Osteocyte (in vitro differentiated cells): Measurements from ENCODE around the gene ATF7. TPM values are rescaled to one million over a fixed set of nuclear protein-coding genes. Genes with fewer than 3 reads are reported as not detected.

Source experiments
- DNase-seq: peaks from one replicate; pipeline ENCODE4 v3.0.0; 2021; ENCODE audit warnings: mixed read lengths; ENCODE audit not compliant: unreplicated experiment; ENCODE audit errors: extremely low spot score
- H3K27ac Mint-ChIP-seq: one replicate; pipeline ENCODE4 v1.8.0; 2021; ENCODE audit warnings: mild to moderate bottlenecking, mixed read lengths; ENCODE audit not compliant: unreplicated experiment
- H3K27me3 Mint-ChIP-seq: one replicate; pipeline ENCODE4 v1.8.0; 2021; ENCODE audit warnings: mixed read lengths; ENCODE audit not compliant: unreplicated experiment
- H3K36me3 Mint-ChIP-seq: one replicate; pipeline ENCODE4 v1.8.0; 2021; ENCODE audit warnings: mixed read lengths; ENCODE audit not compliant: unreplicated experiment
- H3K4me1 Mint-ChIP-seq: one replicate; pipeline ENCODE4 v1.8.0; 2021; ENCODE audit warnings: mixed read lengths; ENCODE audit not compliant: unreplicated experiment
- H3K4me3 Mint-ChIP-seq: one replicate; pipeline ENCODE4 v1.8.0; 2021; ENCODE audit warnings: mild to moderate bottlenecking, moderate library complexity, mixed read lengths; ENCODE audit not compliant: unreplicated experiment
- H3K9me3 Mint-ChIP-seq: one replicate; pipeline ENCODE4 v1.8.0; 2021; ENCODE audit warnings: mixed read lengths; ENCODE audit not compliant: unreplicated experiment
- total RNA-seq: library from RNA; stranded (reverse); gene quantifications from 2 replicates; pipeline ENCODE4 v1.2.1, GENCODE V29; 2021
- TF ChIP-seq, protein P1 (sequence below): fragments of 200-600 bp; sonication (generic); IDR thresholded peaks from 2 replicates; pipeline ENCODE4 v1.5.0; 2021; ENCODE audit warnings: antibody characterized with exemption, mild to moderate bottlenecking, moderate library complexity

ATF7 gene
- total RNA-seq, 1 donor from 2014 or later = 50.0 TPM

DNA sequence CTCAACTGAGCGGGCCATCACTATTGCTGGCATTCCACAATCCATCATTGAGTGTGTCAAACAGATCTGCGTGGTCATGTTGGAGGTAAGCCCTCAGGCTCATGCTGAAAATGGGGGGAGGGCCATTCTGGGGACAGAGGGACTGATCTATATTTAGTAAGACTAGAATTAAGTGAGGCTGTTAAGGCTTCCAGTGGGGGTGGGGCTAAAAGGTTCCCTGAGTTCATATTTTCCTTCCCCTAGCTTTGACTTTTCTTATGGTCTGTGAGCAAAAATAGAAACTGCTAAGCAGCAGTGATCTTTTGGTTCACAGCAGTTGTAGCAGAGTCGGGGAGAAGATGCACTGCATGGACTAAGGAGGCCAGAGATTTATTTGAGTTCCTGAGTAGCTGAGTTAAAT, 165.1 kb downstream of the ATF7 start:
- H3K9me3 Mint-ChIP-seq = no peaks in the 10 kb centered on the region
- H3K27me3 Mint-ChIP-seq = no peaks in the 10 kb centered on the region
- H3K36me3 Mint-ChIP-seq = peaks cover 70% of the 10 kb centered on the region
- no peak overlapping the region for H3K27ac Mint-ChIP-seq
- TF ChIP-seq, protein P1, sequence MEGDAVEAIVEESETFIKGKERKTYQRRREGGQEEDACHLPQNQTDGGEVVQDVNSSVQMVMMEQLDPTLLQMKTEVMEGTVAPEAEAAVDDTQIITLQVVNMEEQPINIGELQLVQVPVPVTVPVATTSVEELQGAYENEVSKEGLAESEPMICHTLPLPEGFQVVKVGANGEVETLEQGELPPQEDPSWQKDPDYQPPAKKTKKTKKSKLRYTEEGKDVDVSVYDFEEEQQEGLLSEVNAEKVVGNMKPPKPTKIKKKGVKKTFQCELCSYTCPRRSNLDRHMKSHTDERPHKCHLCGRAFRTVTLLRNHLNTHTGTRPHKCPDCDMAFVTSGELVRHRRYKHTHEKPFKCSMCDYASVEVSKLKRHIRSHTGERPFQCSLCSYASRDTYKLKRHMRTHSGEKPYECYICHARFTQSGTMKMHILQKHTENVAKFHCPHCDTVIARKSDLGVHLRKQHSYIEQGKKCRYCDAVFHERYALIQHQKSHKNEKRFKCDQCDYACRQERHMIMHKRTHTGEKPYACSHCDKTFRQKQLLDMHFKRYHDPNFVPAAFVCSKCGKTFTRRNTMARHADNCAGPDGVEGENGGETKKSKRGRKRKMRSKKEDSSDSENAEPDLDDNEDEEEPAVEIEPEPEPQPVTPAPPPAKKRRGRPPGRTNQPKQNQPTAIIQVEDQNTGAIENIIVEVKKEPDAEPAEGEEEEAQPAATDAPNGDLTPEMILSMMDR = no peak
- DNase-seq = no peak
- peaks cover 8% of the 10 kb centered on the region for H3K4me1 Mint-ChIP-seq
- H3K4me3 Mint-ChIP-seq = no peak overlapping the region

DNA sequence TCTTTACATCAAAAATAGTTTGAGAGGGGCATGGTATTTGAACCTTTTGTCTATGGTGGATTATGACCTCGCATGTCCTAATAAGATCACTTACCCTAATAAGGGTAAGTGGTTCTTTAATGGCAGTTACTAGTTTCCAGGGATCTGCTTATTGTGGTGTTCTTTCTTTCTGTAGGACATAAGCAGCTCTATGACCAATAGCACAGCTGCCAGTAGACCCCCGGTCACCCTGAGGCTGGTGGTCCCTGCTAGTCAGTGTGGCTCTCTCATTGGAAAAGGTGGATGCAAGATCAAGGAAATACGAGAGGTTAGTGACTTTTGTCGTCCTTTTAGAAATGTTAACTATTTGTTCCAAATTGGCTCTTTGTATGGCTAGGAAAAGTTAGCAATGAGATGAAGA, 167.1 kb downstream of the ATF7 start:
- TF ChIP-seq, protein P1 = no peak
- peaks cover 73% of the 10 kb centered on the region for H3K36me3 Mint-ChIP-seq
- no peak overlapping the region for H3K4me3 Mint-ChIP-seq

More for the DNA sequence above, 167.1 kb downstream of the ATF7 start:
- Mint-ChIP-seq H3K27me3 (no peaks in the 10 kb centered on the region), H3K9me3 (no peaks in the 10 kb centered on the region), H3K4me1 (peaks cover 16% of the 10 kb centered on the region), H3K27ac (peak overlapping the region; percentile 47)
- DNase-seq = no peak

Other genes starting within 250 kb of the ATF7 start
- 77.0 and 83.3 TPM in 2 replicates for gene SP1, start 246.2 kb downstream of the ATF7 start, total RNA-seq
- gene AMHR2, start 202.5 kb downstream of the ATF7 start, total RNA-seq = not detected in 2 replicates
- gene PRR13, start 184.6 kb downstream of the ATF7 start, total RNA-seq = 102 and 105 TPM in 2 replicates
- gene PCBP2, start 174.3 kb downstream of the ATF7 start, total RNA-seq = 984 and 1,015 TPM in 2 replicates
- gene MAP3K12, start 126.9 kb downstream of the ATF7 start, total RNA-seq = 47.7 and 51.8 TPM in 2 replicates
- gene TARBP2, start 125.1 kb downstream of the ATF7 start, total RNA-seq = 33.9 and 38.8 TPM in 2 replicates
- not detected in 2 replicates for gene NPFF, start 118.9 kb downstream of the ATF7 start, total RNA-seq
- gene ATP5MC2, start 49.7 kb upstream of the ATF7 start, total RNA-seq = 294 TPM in 2 replicates
- gene CALCOCO1, start 101.1 kb upstream of the ATF7 start, total RNA-seq = 186 and 198 TPM in 2 replicates
- not detected in 2 replicates for gene CISTR, start 125.6 kb upstream of the ATF7 start, total RNA-seq